DND-41 (cell line): ENCODE results near the gene DEFB131B.
"Not testable (repeated sequence)": the region's sequence is repeated elsewhere in the genome, so short reads cannot be mapped to it uniquely, and the experiment has no call there.

Experiments used
- EZH2 ChIP-seq: IDR thresholded peaks from 3 replicates; pipeline ENCODE4 v1.6.1; 2012; ENCODE audit warnings: borderline replicate concordance, low read depth, mild to moderate bottlenecking, moderate library complexity, low read length, inconsistent platforms; ENCODE audit not compliant: severe bottlenecking
- TF ChIP-seq, protein P1 (sequence below): IDR thresholded peaks from 2 replicates; pipeline ENCODE4 v1.5.1; 2012; ENCODE audit warnings: borderline replicate concordance, low read length, moderate library complexity, mild to moderate bottlenecking; ENCODE audit not compliant: poor library complexity, severe bottlenecking; ENCODE audit errors: extremely low read depth

DNA sequence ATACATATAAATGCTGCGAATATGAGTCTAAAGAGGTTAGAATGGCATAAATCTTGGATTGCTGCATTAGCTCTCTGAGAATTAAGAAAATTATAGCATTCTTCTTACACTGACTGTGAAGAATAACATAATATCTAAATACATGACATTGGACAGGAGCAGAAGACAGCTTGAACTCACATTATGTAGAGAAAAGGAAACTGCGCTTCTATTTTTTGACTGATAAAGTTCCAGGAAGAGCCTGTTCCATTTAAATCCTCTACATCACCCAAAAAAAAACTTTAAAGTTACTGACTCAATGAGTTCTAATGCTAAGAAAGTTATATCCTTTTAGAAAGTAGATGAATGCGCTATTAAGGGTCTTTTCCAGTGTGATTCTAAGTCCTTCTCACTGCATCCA is 17.4 kb upstream of the DEFB131B start:
- TF ChIP-seq, protein P1, sequence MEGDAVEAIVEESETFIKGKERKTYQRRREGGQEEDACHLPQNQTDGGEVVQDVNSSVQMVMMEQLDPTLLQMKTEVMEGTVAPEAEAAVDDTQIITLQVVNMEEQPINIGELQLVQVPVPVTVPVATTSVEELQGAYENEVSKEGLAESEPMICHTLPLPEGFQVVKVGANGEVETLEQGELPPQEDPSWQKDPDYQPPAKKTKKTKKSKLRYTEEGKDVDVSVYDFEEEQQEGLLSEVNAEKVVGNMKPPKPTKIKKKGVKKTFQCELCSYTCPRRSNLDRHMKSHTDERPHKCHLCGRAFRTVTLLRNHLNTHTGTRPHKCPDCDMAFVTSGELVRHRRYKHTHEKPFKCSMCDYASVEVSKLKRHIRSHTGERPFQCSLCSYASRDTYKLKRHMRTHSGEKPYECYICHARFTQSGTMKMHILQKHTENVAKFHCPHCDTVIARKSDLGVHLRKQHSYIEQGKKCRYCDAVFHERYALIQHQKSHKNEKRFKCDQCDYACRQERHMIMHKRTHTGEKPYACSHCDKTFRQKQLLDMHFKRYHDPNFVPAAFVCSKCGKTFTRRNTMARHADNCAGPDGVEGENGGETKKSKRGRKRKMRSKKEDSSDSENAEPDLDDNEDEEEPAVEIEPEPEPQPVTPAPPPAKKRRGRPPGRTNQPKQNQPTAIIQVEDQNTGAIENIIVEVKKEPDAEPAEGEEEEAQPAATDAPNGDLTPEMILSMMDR, result not testable (repeated sequence)
- not testable (repeated sequence) for TF ChIP-seq EZH2
